Upper lobe of left lung (tissue), 4 donors: ENCODE measurements around the gene CDC42SE1.

ENCODE experiments used
- CTCF ChIP-seq, 6 experiments: fragments of 450-650 bp in 4 of 6; fragments of 200-600 bp in 2 of 6; sonication (generic) in 2 of 6; IDR thresholded peaks; one replicate each; pipeline ENCODE4 v1.5.1; 2016 to 2019; ENCODE audit warnings: antibody characterized with exemption in 6 of 6
- EP300 ChIP-seq, 4 donors: sonication (generic); formaldehyde crosslinking; IDR thresholded peaks; one replicate each; pipeline ENCODE4 v1.5.1; 2017; ENCODE audit warnings: antibody characterized with exemption in 4 of 4, control low read depth in 2 of 4
- POLR2A ChIP-seq, 4 donors: fragments of 450-650 bp; IDR thresholded peaks; one replicate each; pipeline ENCODE4 v1.5.1; 2016 to 2017; ENCODE audit warnings: antibody characterized with exemption in 4 of 4, mild to moderate bottlenecking in 2 of 4
- POLR2AphosphoS5 ChIP-seq, 2 donors: sonication (generic); formaldehyde crosslinking; IDR thresholded peaks; one replicate each; pipeline ENCODE4 v1.5.1; 2017; ENCODE audit warnings: antibody characterized with exemption in 2 of 2

- TF ChIP-seq CTCF (IDR thresholded peaks at IDR 0.05) (no peak), POLR2AphosphoS5 (IDR thresholded peaks at IDR 0.05) (no peak), EP300 (IDR thresholded peaks at IDR 0.05) (no peak), POLR2A (IDR thresholded peaks at IDR 0.05) (no peak)
Observed at GRCh38 chr1:151055581-151055980, 3.8 kb downstream of the CDC42SE1 start.
